GM12878 (cell line): ENCODE data around the gene OR2A5. TPM values are rescaled to one million over a fixed set of nuclear protein-coding genes. Genes with fewer than 3 reads are reported as not detected.

Experiments
- ATAC-seq: fragments of 200-7000 bp; cut with Tn5 transposase; 3 replicates; pipeline ENCODE4 v1.9.1; 2020; ENCODE audit warnings: mild to moderate bottlenecking, moderate library complexity
- BruUV-seq: library from RNA; stranded (reverse); fragments of 400-500 nt; replicated peaks from 2 replicates; lab custom pipeline; 2021; lab: Mats Ljungman, UMichigan
- CTCF ChIA-PET: fragments of 300-600 bp; sonication (Branson Sonifier 250); formaldehyde crosslinking; extraction: SDS; loops from one replicate; lab custom pipeline; 2021; ENCODE audit warnings: inconsistent platforms; lab: Yijun Ruan, JAX
- POLR2A ChIA-PET: fragments of 350-600 bp; formaldehyde crosslinking; extraction: SDS; loops from one replicate; lab custom pipeline; 2021; ENCODE audit warnings: inconsistent platforms; lab: Charles Lee
- RAD21 ChIA-PET: fragments of 300-600 bp; sonication (Branson Sonifier 250); formaldehyde crosslinking; loops from one replicate; lab custom pipeline; 2023; ENCODE audit warnings: antibody characterized with exemption; ENCODE audit not compliant: unreplicated experiment; lab: Charles Lee
- SMC1A ChIA-PET: fragments of 300-600 bp; sonication (Branson Sonifier 250); formaldehyde crosslinking; loops from one replicate; lab custom pipeline; 2023; ENCODE audit not compliant: unreplicated experiment, uncharacterized antibody; lab: Charles Lee
- DNase-seq: peaks from one replicate; pipeline ENCODE4 v3.0.0-alpha.2; 2011; ENCODE audit warnings: low read depth, low spot score
- FAIRE-seq: peaks from 3 replicates; lab custom pipeline; 2011; peaks lifted over from hg19 to GRCh38; lab: Jason Lieb, UNC
- H2AFZ ChIP-seq: 2 replicates; pipeline ENCODE4 v1.6.0; 2011; ENCODE audit warnings: low read depth, low read length, control low read depth; ENCODE audit not compliant: control insufficient read depth
- H3K27ac ChIP-seq: 2 replicates; pipeline ENCODE4 v1.5.1; 2011; ENCODE audit warnings: control low read depth; ENCODE audit not compliant: control insufficient read depth, insufficient read depth
- H3K27me3 ChIP-seq, 2 experiments: replicated peaks in 1 of 2; 2 replicates each; pipeline versions ENCODE4 v1.6.0 to v1.6.1; 2011; ENCODE audit warnings: low read length in 1 of 2; ENCODE audit not compliant: control insufficient read depth in 2 of 2, insufficient read depth in 2 of 2
- H3K36me3 ChIP-seq, 2 experiments: 2 replicates each; pipeline ENCODE4 v1.5.1; 2011; ENCODE audit warnings: low read length in 1 of 2; ENCODE audit not compliant: control insufficient read depth in 2 of 2, insufficient read depth in 2 of 2
- H3K4me1 ChIP-seq: 2 replicates; pipeline ENCODE4 v1.6.1; 2011; ENCODE audit warnings: mild to moderate bottlenecking, low read length, moderate library complexity, mixed read lengths; ENCODE audit not compliant: control insufficient read depth, insufficient read depth
- H3K4me2 ChIP-seq: 2 replicates; pipeline ENCODE4 v1.6.0; 2011; ENCODE audit warnings: control low read depth; ENCODE audit not compliant: control insufficient read depth, insufficient read depth
- H3K4me3 ChIP-seq: fragments of 200-600 bp; sonication (generic); 2 replicates; pipeline ENCODE4 v1.5.1; 2016
- H3K79me2 ChIP-seq: 2 replicates; pipeline ENCODE4 v1.6.0; 2011; ENCODE audit warnings: low read length; ENCODE audit not compliant: control insufficient read depth, insufficient read depth
- H3K9ac ChIP-seq: 2 replicates; pipeline ENCODE4 v1.8.0; 2011; ENCODE audit warnings: low read length, control low read depth, mixed read lengths; ENCODE audit not compliant: control insufficient read depth, insufficient read depth
- H3K9me3 ChIP-seq: replicated peaks from 3 replicates; pipeline ENCODE4 v1.5.1; 2011; ENCODE audit warnings: mild to moderate bottlenecking, low read length; ENCODE audit not compliant: control insufficient read depth, insufficient read depth
- H4K20me1 ChIP-seq: 2 replicates; pipeline ENCODE4 v1.6.0; 2011; ENCODE audit not compliant: control insufficient read depth, insufficient read depth
- ATF7 ChIP-seq: fragments of 450-650 bp; IDR thresholded peaks from 2 replicates; pipeline ENCODE4 v1.6.1; 2016; ENCODE audit warnings: low read depth, mild to moderate bottlenecking
- BHLHE40 ChIP-seq, 2 experiments: fragments of 450-650 bp in 1 of 2; IDR thresholded peaks; 2 replicates each; pipeline ENCODE4 v1.6.1; 2011 to 2017; ENCODE audit warnings: low read depth in 2 of 2, borderline replicate concordance in 1 of 2, improper control_type of control experiment in 1 of 2, low read length in 1 of 2, mild to moderate bottlenecking in 1 of 2
- BMI1 ChIP-seq: fragments of 450-650 bp; IDR thresholded peaks from 2 replicates; pipeline ENCODE4 v1.6.1; 2016; ENCODE audit warnings: mild to moderate bottlenecking, moderate library complexity, borderline replicate concordance
- CREM ChIP-seq: IDR thresholded peaks from 2 replicates; pipeline ENCODE4 v1.6.1; 2014; ENCODE audit warnings: antibody characterized with exemption, low read depth
- DPF2 ChIP-seq: fragments of 450-650 bp; IDR thresholded peaks from 2 replicates; pipeline ENCODE4 v1.6.1; 2017; ENCODE audit warnings: mild to moderate bottlenecking
- IKZF1 ChIP-seq: fragments of 450-650 bp; conservative IDR thresholded peaks from 2 replicates; pipeline ENCODE4 v1.6.1; 2017; ENCODE audit warnings: antibody characterized with exemption, mild to moderate bottlenecking
- IKZF2 ChIP-seq, 2 experiments: fragments of 450-650 bp; IDR thresholded peaks; 2 replicates each; pipeline ENCODE4 v1.6.1; 2017; ENCODE audit warnings: mild to moderate bottlenecking in 2 of 2, moderate library complexity in 2 of 2
- JUNB ChIP-seq: IDR thresholded peaks from 2 replicates; pipeline ENCODE4 v1.6.1; 2016; ENCODE audit warnings: antibody characterized with exemption, mild to moderate bottlenecking
- MTA2 ChIP-seq: fragments of 450-650 bp; IDR thresholded peaks from 2 replicates; pipeline ENCODE4 v1.6.1; 2016; ENCODE audit warnings: low read depth, mild to moderate bottlenecking, moderate library complexity
- NR2F1 ChIP-seq: fragments of 450-650 bp; conservative IDR thresholded peaks from 2 replicates; pipeline ENCODE4 v1.6.1; 2017; ENCODE audit warnings: mild to moderate bottlenecking
- RAD21 ChIP-seq: IDR thresholded peaks from 2 replicates; pipeline ENCODE4 v1.6.1; 2011; ENCODE audit warnings: mild to moderate bottlenecking, low read depth, low read length, moderate library complexity; ENCODE audit not compliant: insufficient read depth
- RAD51 ChIP-seq: fragments of 450-650 bp; IDR thresholded peaks from 2 replicates; pipeline ENCODE4 v1.6.1; 2016; ENCODE audit warnings: moderate library complexity, mild to moderate bottlenecking, inconsistent platforms
- SMARCA5 ChIP-seq: fragments of 450-650 bp; IDR thresholded peaks from 2 replicates; pipeline ENCODE4 v1.6.1; 2017; ENCODE audit warnings: mild to moderate bottlenecking
- SP1 ChIP-seq: IDR thresholded peaks from one replicate; pipeline ENCODE4 v1.6.1; 2011; ENCODE audit warnings: low read depth, low read length
- SUZ12 ChIP-seq: fragments of 200-600 bp; sonication (generic); IDR thresholded peaks from one replicate; pipeline ENCODE4 v1.6.1; 2018; ENCODE audit warnings: antibody characterized with exemption, mild to moderate bottlenecking; ENCODE audit not compliant: unreplicated experiment
- ZNF207 ChIP-seq: fragments of 450-650 bp; IDR thresholded peaks from 2 replicates; pipeline ENCODE4 v1.6.1; 2014; ENCODE audit warnings: antibody characterized with exemption, mild to moderate bottlenecking, borderline replicate concordance
- WGBS: methylation state at CpG from one replicate; pipeline ENCODE4 v1.1.6; 2016; ENCODE audit warnings: low lambda C conversion rate; ENCODE audit not compliant: insufficient replicate concordance, insufficient coverage; ENCODE audit errors: missing lambda C conversion rate; 5-methylcytosine and 5-hydroxymethylcytosine counted together
- in situ Hi-C: fragments of 300-500 bp; cut with MboI; formaldehyde crosslinking; loops from 9 replicates; pipeline ENCODE4 v1.14.3; 2018; ENCODE audit warnings: mixed read lengths
- intact Hi-C: fragments of 100-400 bp; cut with micrococcal nuclease; formaldehyde crosslinking; loops from one replicate; pipeline ENCODE4 v1.14.2; 2022; ENCODE audit not compliant: unreplicated experiment
- polyA plus RNA-seq, 11 experiments: library from polyadenylated mRNA; depleted of rRNA in 4 of 11; unstranded in 6 of 11; stranded (reverse) in 5 of 11; fragments of >200 nt; fragmentation: Nextera tagmentation in 4 of 11; fragmentation: Illumina TruSeq in 1 of 11; extraction: Ambion mirVana in 4 of 11; extraction: Trizol in 1 of 11; gene quantifications; 1 replicate in 1 of 11; 2 replicates in 10 of 11; pipeline versions ENCODE4 v1.2.1 to v1.2.3, GENCODE V29; 2011 to 2016; ENCODE audit warnings: inconsistent platforms in 2 of 11, missing spikeins in 2 of 11, low read depth in 1 of 11
- total RNA-seq, 4 experiments: library from RNA; depleted of rRNA in 3 of 4; stranded (reverse); fragments of >200 nt in 3 of 4; fragmentation: Illumina TruSeq in 1 of 4; extraction: Trizol in 1 of 4; gene quantifications; 2 replicates each; pipeline versions ENCODE4 v1.2.1 to v1.2.3, GENCODE V29; 2013 to 2021
- TF ChIP-seq, protein P1 (sequence below), 3 experiments: IDR thresholded peaks in 2 of 3; conservative IDR thresholded peaks in 1 of 3; 2 replicates each; pipeline ENCODE4 v1.5.1; 2011; ENCODE audit warnings: low read depth in 3 of 3, low read length in 3 of 3, mild to moderate bottlenecking in 3 of 3, control low read depth in 2 of 3, moderate library complexity in 2 of 3, inconsistent platforms in 1 of 3, mixed read lengths in 1 of 3; ENCODE audit not compliant: control insufficient read depth in 2 of 3, insufficient read depth in 1 of 3; ENCODE audit errors: extremely low read depth in 1 of 3

The OR2A5 gene
- total and polyA plus RNA-seq, 10 of the 15 experiments (the other 5 are each of a cell fraction or from before 2014, with no cell fraction given), result 0.19 TPM; not detected in 9

GRCh38 chr7:144027070-144027469 lies 21.7 kb upstream of the OR2A5 start:
- TF ChIP-seq, protein P1, sequence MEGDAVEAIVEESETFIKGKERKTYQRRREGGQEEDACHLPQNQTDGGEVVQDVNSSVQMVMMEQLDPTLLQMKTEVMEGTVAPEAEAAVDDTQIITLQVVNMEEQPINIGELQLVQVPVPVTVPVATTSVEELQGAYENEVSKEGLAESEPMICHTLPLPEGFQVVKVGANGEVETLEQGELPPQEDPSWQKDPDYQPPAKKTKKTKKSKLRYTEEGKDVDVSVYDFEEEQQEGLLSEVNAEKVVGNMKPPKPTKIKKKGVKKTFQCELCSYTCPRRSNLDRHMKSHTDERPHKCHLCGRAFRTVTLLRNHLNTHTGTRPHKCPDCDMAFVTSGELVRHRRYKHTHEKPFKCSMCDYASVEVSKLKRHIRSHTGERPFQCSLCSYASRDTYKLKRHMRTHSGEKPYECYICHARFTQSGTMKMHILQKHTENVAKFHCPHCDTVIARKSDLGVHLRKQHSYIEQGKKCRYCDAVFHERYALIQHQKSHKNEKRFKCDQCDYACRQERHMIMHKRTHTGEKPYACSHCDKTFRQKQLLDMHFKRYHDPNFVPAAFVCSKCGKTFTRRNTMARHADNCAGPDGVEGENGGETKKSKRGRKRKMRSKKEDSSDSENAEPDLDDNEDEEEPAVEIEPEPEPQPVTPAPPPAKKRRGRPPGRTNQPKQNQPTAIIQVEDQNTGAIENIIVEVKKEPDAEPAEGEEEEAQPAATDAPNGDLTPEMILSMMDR (IDR thresholded peaks at IDR 0.05 in 2 of 3, conservative IDR thresholded peaks at IDR 0.05 in 1 of 3; ENCODE audit: control insufficient read depth in 2 of 3, extremely low read depth in 1 of 3, insufficient read depth in 1 of 3, low read depth in 3 of 3, low read length in 3 of 3), result peak in 1 of 3 experiments; percentile 37; a peak in 2 of 6 replicates
- TF ChIP-seq RAD51 (no peak), RAD21 (peak; percentile 54)
- no peaks in the 10 kb centered on the region for H4K20me1 ChIP-seq
- no peaks in the 10 kb centered on the region; a peak in 1 of 4 replicates for H3K27me3 ChIP-seq
- no peak overlapping the region for H3K4me2 ChIP-seq
- intact Hi-C loops (no loop called here), in situ Hi-C loops (no loop called here)
- no peak overlapping the region for H3K9ac ChIP-seq
- H3K36me3 ChIP-seq, result no peaks in the 10 kb centered on the region
- ATAC-seq (peak; percentile 38; the same call in 1 of the 3 replicates), FAIRE-seq (no peak), DNase-seq (no peak)
- BruUV-seq, result no TSS peak
- 16% methylated on average over 3 of the region's 3 CpGs for WGBS
- no peak overlapping the region for H2AFZ ChIP-seq
- ChIA-PET POLR2A (no interaction called here), RAD21 (interaction anchor here (1.6 kb wide), 1 partner anchor 101 kb away, joined by 4 read pairs; no protein-coding TSS in a partner anchor), SMC1A (interaction anchor here (1.1 to 1.8 kb wide), 2 partner anchors 11 to 290 kb away, joined by 4 read pairs; no protein-coding TSS in a partner anchor), CTCF (interaction anchor here (0.7 to 2.0 kb wide), 5 partner anchors 9 to 611 kb away, joined by 3 to 12 read pairs (median 4); partner anchors contain the start of genes OR6B1 and TCAF1)
- no peaks in the 10 kb centered on the region for H3K79me2 ChIP-seq
- H3K9me3 ChIP-seq, result no peaks in the 10 kb centered on the region
- H3K4me1 ChIP-seq, result no peaks in the 10 kb centered on the region
- H3K4me3 ChIP-seq, result no peak overlapping the region
- H3K27ac ChIP-seq, result no peak overlapping the region

DNA sequence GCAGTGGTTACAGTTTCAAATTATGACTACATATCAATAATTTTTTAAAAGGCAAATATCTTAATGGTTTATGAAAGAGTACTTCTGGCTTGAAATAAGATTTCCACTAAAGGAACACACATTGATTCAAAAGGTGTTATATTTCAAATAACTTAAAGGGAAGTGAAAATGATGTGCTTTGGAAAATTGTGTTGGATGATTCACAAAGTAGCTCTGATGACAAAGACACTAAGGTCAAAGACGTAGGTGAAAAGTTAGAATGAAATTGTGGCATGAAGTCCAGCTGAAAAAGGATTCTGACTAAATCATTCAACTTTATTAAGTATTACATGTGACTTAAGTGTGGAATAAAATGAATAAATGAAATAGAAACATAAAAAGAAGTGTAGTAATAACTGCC lies 20.8 kb upstream of the OR2A5 start:
- no TSS peak for BruUV-seq
- no peaks in the 10 kb centered on the region for H3K9me3 ChIP-seq
- no peaks in the 10 kb centered on the region for H3K79me2 ChIP-seq
- DNase-seq (no peak), FAIRE-seq (no peak), ATAC-seq (peak; percentile 48)
- no peaks in the 10 kb centered on the region for H4K20me1 ChIP-seq
- H2AFZ ChIP-seq, result no peak overlapping the region
- no peak overlapping the region for H3K27ac ChIP-seq
- H3K9ac ChIP-seq, result no peak overlapping the region
- intact Hi-C loops (no loop called here), in situ Hi-C loops (no loop called here)
- H3K4me3 ChIP-seq, result no peak overlapping the region
- no peaks in the 10 kb centered on the region; a peak in 1 of 4 replicates for H3K27me3 ChIP-seq
- SMC1A ChIA-PET, result interaction anchor here (1.0 to 1.8 kb wide), 4 partner anchors 10 to 291 kb away, joined by 3 to 4 read pairs (median 4); no protein-coding TSS in a partner anchor
- CTCF ChIA-PET, result interaction anchor here (0.7 to 2.0 kb wide), 4 partner anchors 9 to 291 kb away, joined by 3 to 12 read pairs (median 4); partner anchors contain the start of genes OR6B1 and TCAF1
- RAD21 ChIA-PET, result interaction anchor here (0.9 to 1.6 kb wide), 3 partner anchors 100 to 538 kb away, joined by 3 to 4 read pairs (median 4); partner anchors contain the start of gene TCAF1
- no peaks in the 10 kb centered on the region for H3K4me1 ChIP-seq
- H3K4me2 ChIP-seq, result no peak overlapping the region
- H3K36me3 ChIP-seq, result no peaks in the 10 kb centered on the region
- 0% methylated on average over 1 of the region's 1 CpG for WGBS
- POLR2A ChIA-PET, result no interaction called here
- no peak for TF ChIP-seq SP1
- peak; percentile 37; the same call in 1 of the 2 replicates for TF ChIP-seq BMI1
- TF ChIP-seq NR2F1, result peak; percentile 68
- peak; percentile 64 to 70; a peak in 3 of 4 replicates for TF ChIP-seq IKZF2 (IDR thresholded peaks at IDR 0.05)
- TF ChIP-seq SUZ12, result no peak
- no peak for TF ChIP-seq ZNF207
- no peak for TF ChIP-seq BHLHE40 (IDR thresholded peaks at IDR 0.05; ENCODE audit: borderline replicate concordance in 1 of 2, low read depth in 2 of 2, low read length in 1 of 2)
- peak; percentile 59; the same call in 1 of the 2 replicates for TF ChIP-seq MTA2
- TF ChIP-seq CREM, result 0 out of 2 replicates have a peak, but pooled peaks have one; percentile 16
- 0 out of 2 replicates have a peak, but pooled peaks have one; percentile 29 for TF ChIP-seq IKZF1
- no peak for TF ChIP-seq SMARCA5
- TF ChIP-seq DPF2, result 0 out of 2 replicates have a peak, but pooled peaks have one; percentile 33
- TF ChIP-seq ATF7, result peak; percentile 27; the same call in 1 of the 2 replicates
- TF ChIP-seq JUNB, result peak; percentile 62
